ENCODE measurements around the gene TNRC6B. TPM values are rescaled to one million over a fixed set of nuclear protein-coding genes. Genes with fewer than 3 reads are reported as not detected.
A peak's percentile ranks its signal among the peaks of the same experiment; 100 is the strongest.

TNRC6B gene
- total RNA-seq, 4 donors from 2014 or later: 34.5 to 57.0 (median 45.4) TPM

- Histone ChIP-seq H3K4me1 (peaks cover 9 to 35% (median 33%) of the 10 kb centered on the region in 4 donors), H3K4me3 (no peak overlapping the region), H3K9me3 (no peaks in the 10 kb centered on the region), H3K27me3 (no peaks in the 10 kb centered on the region), H3K27ac (replicated peaks in 1 of 4) (no peak overlapping the region), H3K36me3 (peaks cover 47 to 100% (median 78%) of the 10 kb centered on the region in 4 donors)
- DNase-seq (ENCODE audit: extremely low spot score): no peak
- intact Hi-C loops (cut with DNase I): no loop called here
- TF ChIP-seq POLR2AphosphoS5 (IDR thresholded peaks at IDR 0.05): no peak
- TF ChIP-seq POLR2A (IDR thresholded peaks at IDR 0.05; ENCODE audit: low read depth): no peak
- no peak for TF ChIP-seq EP300 (IDR thresholded peaks at IDR 0.05)
- TF ChIP-seq CTCF (IDR thresholded peaks at IDR 0.05): no peak
Measured at GRCh38 chr22:40314041-40314440, 136.3 kb downstream of the TNRC6B start.

- no peak for DNase-seq (ENCODE audit: extremely low spot score)
- no peak for TF ChIP-seq CTCF (IDR thresholded peaks at IDR 0.05)
- no peak for TF ChIP-seq POLR2A (IDR thresholded peaks at IDR 0.05; ENCODE audit: low read depth)
- TF ChIP-seq EP300 (IDR thresholded peaks at IDR 0.05): no peak
- no peak for TF ChIP-seq POLR2AphosphoS5 (IDR thresholded peaks at IDR 0.05)
- H3K36me3 ChIP-seq: peaks cover 45 to 94% (median 79%) of the 10 kb centered on the region in 4 donors
Measured at GRCh38 chr22:40320687-40321086, 143.0 kb downstream of the TNRC6B start.

GRCh38 chr22:40322021-40322420, 144.3 kb downstream of the TNRC6B start:
- Histone ChIP-seq H3K4me3 (no peak overlapping the region), H3K4me1 (peaks cover 0 to 30% (median 20%) of the 10 kb centered on the region in 4 donors), H3K9me3 (no peaks in the 10 kb centered on the region), H3K27me3 (no peaks in the 10 kb centered on the region), H3K27ac (replicated peaks in 1 of 4) (peak overlapping the region in 1 of 4 donors; percentile 45), H3K36me3 (peaks cover 34 to 81% (median 66%) of the 10 kb centered on the region in 4 donors)
- 51% methylated on average over 5 of the region's 5 CpGs for WGBS
- intact Hi-C loops (cut with DNase I): no loop called here
- no peak for DNase-seq (ENCODE audit: extremely low spot score)
- no peak for TF ChIP-seq POLR2AphosphoS5 (IDR thresholded peaks at IDR 0.05)

More at GRCh38 chr22:40320687-40321086, 143.0 kb downstream of the TNRC6B start:
- H3K4me3 ChIP-seq: no peak overlapping the region
- intact Hi-C loops (cut with DNase I): no loop called here
- H3K27ac ChIP-seq (replicated peaks in 1 of 4): no peak overlapping the region
- H3K9me3 ChIP-seq: no peaks in the 10 kb centered on the region
- H3K4me1 ChIP-seq: peaks cover 0 to 26% (median 15%) of the 10 kb centered on the region in 4 donors
- no peaks in the 10 kb centered on the region for H3K27me3 ChIP-seq

GRCh38 chr22:40322818-40323447, 145.2 kb downstream of the TNRC6B start:
- Histone ChIP-seq H3K9me3 (no peaks in the 10 kb centered on the region), H3K27me3 (no peaks in the 10 kb centered on the region), H3K4me3 (no peak overlapping the region), H3K4me1 (peaks cover 0 to 36% (median 29%) of the 10 kb centered on the region in 4 donors), H3K27ac (replicated peaks in 1 of 4) (peak overlapping the region in 1 of 4 donors; percentile 53), H3K36me3 (peaks cover 24 to 72% (median 58%) of the 10 kb centered on the region in 4 donors)
- WGBS: 88% methylated on average over 16 of the region's 17 CpGs
- no peak for DNase-seq (ENCODE audit: extremely low spot score)
- intact Hi-C loops (cut with DNase I): no loop called here
- no peak for TF ChIP-seq POLR2A (IDR thresholded peaks at IDR 0.05; ENCODE audit: low read depth)
- no peak for TF ChIP-seq POLR2AphosphoS5 (IDR thresholded peaks at IDR 0.05)
- TF ChIP-seq EP300 (IDR thresholded peaks at IDR 0.05): no peak
- TF ChIP-seq CTCF (IDR thresholded peaks at IDR 0.05): no peak

GRCh38 chr22:40323681-40324171, 146.0 kb downstream of the TNRC6B start:
- Histone ChIP-seq H3K36me3 (peaks cover 23 to 64% (median 51%) of the 10 kb centered on the region in 4 donors), H3K27ac (replicated peaks in 1 of 4) (peak overlapping the region in 3 of 4 donors; percentile 2 to 53 (median 26)), H3K27me3 (no peaks in the 10 kb centered on the region), H3K4me3 (no peak overlapping the region), H3K4me1 (peaks cover 0 to 36% (median 29%) of the 10 kb centered on the region in 4 donors), H3K9me3 (no peaks in the 10 kb centered on the region)
- intact Hi-C loops (cut with DNase I): no loop called here
- no peak for DNase-seq (ENCODE audit: extremely low spot score)
- TF ChIP-seq EP300 (IDR thresholded peaks at IDR 0.05): no peak
- TF ChIP-seq POLR2A (IDR thresholded peaks at IDR 0.05; ENCODE audit: low read depth): no peak
- peak in 1 of 2 donors; percentile 6 for TF ChIP-seq POLR2AphosphoS5 (IDR thresholded peaks at IDR 0.05)
- TF ChIP-seq CTCF (IDR thresholded peaks at IDR 0.05): no peak
- WGBS: 52% methylated on average over 8 of the region's 8 CpGs
